SK-N-SH treated with all-trans-retinoic acid at 6 μM for 48 hours (cell line): ENCODE data around the gene NRGN.

Source experiments
- ATAC-seq: fragments of 200-7000 bp; cut with Tn5 transposase; 3 replicates; pipeline ENCODE4 v1.9.1; 2020; ENCODE audit warnings: mild to moderate bottlenecking, moderate library complexity
- ARNTL ChIP-seq: fragments of 450-650 bp; formaldehyde crosslinking; IDR thresholded peaks from 2 replicates; pipeline ENCODE4 v1.5.0; 2020; ENCODE audit warnings: low read depth, mild to moderate bottlenecking, moderate library complexity, borderline replicate concordance
- BACH2 ChIP-seq: fragments of 250-450 bp; sonication (Bioruptor Pico); IDR thresholded peaks from 2 replicates; pipeline ENCODE4 v1.9.0; 2021; ENCODE audit warnings: mild to moderate bottlenecking, borderline replicate concordance
- CSRNP3 ChIP-seq: fragments of 250-450 bp; sonication (Bioruptor Pico); IDR thresholded peaks from 2 replicates; pipeline ENCODE4 v1.5.1; 2021; ENCODE audit warnings: mild to moderate bottlenecking, moderate library complexity
- ESRRG ChIP-seq: fragments of 250-450 bp; sonication (Bioruptor Pico); IDR thresholded peaks from 2 replicates; pipeline ENCODE4 v1.6.1; 2021; ENCODE audit warnings: mild to moderate bottlenecking
- GLIS3 ChIP-seq: fragments of 250-450 bp; sonication (Bioruptor Pico); IDR thresholded peaks from 2 replicates; pipeline ENCODE4 v1.5.0; 2020; ENCODE audit warnings: mild to moderate bottlenecking, moderate library complexity
- ISL1 ChIP-seq: fragments of 250-450 bp; sonication (Bioruptor Pico); IDR thresholded peaks from 2 replicates; pipeline ENCODE4 v2.1.2; 2022; ENCODE audit warnings: mild to moderate bottlenecking, moderate library complexity
- OSR1 ChIP-seq: fragments of 250-450 bp; sonication (Bioruptor Pico); IDR thresholded peaks from 2 replicates; pipeline ENCODE4 v1.8.0; 2022; ENCODE audit warnings: moderate library complexity, mild to moderate bottlenecking, inconsistent platforms
- PATZ1 ChIP-seq: fragments of 250-450 bp; sonication (Bioruptor Pico); IDR thresholded peaks from 2 replicates; pipeline ENCODE4 v1.8.0; 2020; ENCODE audit warnings: mild to moderate bottlenecking, moderate library complexity, borderline replicate concordance
- POU6F1 ChIP-seq: fragments of 250-450 bp; sonication (Bioruptor Pico); IDR thresholded peaks from 2 replicates; pipeline ENCODE4 v1.8.0; 2021; ENCODE audit warnings: low read depth, mild to moderate bottlenecking, moderate library complexity, borderline replicate concordance
- PPARA ChIP-seq: fragments of 250-450 bp; sonication (Bioruptor Pico); IDR thresholded peaks from 2 replicates; pipeline ENCODE4 v1.5.0; 2020; ENCODE audit warnings: mild to moderate bottlenecking, borderline replicate concordance
- SNAI2 ChIP-seq: fragments of 250-450 bp; sonication (Bioruptor Pico); IDR thresholded peaks from 2 replicates; pipeline ENCODE4 v1.5.0; 2020; ENCODE audit warnings: mild to moderate bottlenecking, moderate library complexity
- TCF4 ChIP-seq: fragments of 250-450 bp; sonication (Bioruptor Pico); IDR thresholded peaks from 2 replicates; pipeline ENCODE4 v1.8.0; 2021; ENCODE audit warnings: mild to moderate bottlenecking, moderate library complexity, borderline replicate concordance
- TOX ChIP-seq: fragments of 250-450 bp; sonication (Bioruptor Pico); IDR thresholded peaks from 2 replicates; pipeline ENCODE4 v1.8.0; 2021; ENCODE audit warnings: mild to moderate bottlenecking, moderate library complexity, borderline replicate concordance
- TSHZ2 ChIP-seq: fragments of 250-450 bp; sonication (Bioruptor Pico); IDR thresholded peaks from 2 replicates; pipeline ENCODE4 v1.5.0; 2020; ENCODE audit warnings: mild to moderate bottlenecking, moderate library complexity
- ZC3H10 ChIP-seq: fragments of 250-450 bp; sonication (Bioruptor Pico); IDR thresholded peaks from 2 replicates; pipeline ENCODE4 v1.5.1; 2021; ENCODE audit warnings: mild to moderate bottlenecking, moderate library complexity
- ZFP3 ChIP-seq: fragments of 250-450 bp; sonication (Bioruptor Pico); IDR thresholded peaks from 2 replicates; pipeline ENCODE4 v1.5.0; 2020; ENCODE audit warnings: mild to moderate bottlenecking, moderate library complexity
- ZFP30 ChIP-seq: fragments of 450-650 bp; formaldehyde crosslinking; IDR thresholded peaks from 2 replicates; pipeline ENCODE4 v1.5.0; 2022; ENCODE audit warnings: mild to moderate bottlenecking, moderate library complexity
- ZNF565 ChIP-seq: fragments of 450-650 bp; formaldehyde crosslinking; conservative IDR thresholded peaks from 2 replicates; pipeline ENCODE4 v1.5.0; 2020; ENCODE audit warnings: low read depth, mild to moderate bottlenecking, moderate library complexity
- ZNF70 ChIP-seq: fragments of 450-650 bp; formaldehyde crosslinking; IDR thresholded peaks from 2 replicates; pipeline ENCODE4 v1.5.0; 2020; ENCODE audit warnings: mild to moderate bottlenecking, moderate library complexity
- ZNF8 ChIP-seq: fragments of 450-650 bp; formaldehyde crosslinking; IDR thresholded peaks from 2 replicates; pipeline ENCODE4 v1.5.0; 2020; ENCODE audit warnings: mild to moderate bottlenecking, moderate library complexity

The NRGN gene

GRCh38 chr11:124752471-124753102 is 12.8 kb downstream of the NRGN start (continued):
- no peak for TF ChIP-seq PATZ1 (CRISPR knock-in tag)
- TF ChIP-seq POU6F1 (CRISPR knock-in tag), result no peak

GRCh38 chr11:124753205-124753604 is 13.5 kb downstream of the NRGN start:
- no peak for TF ChIP-seq TSHZ2 (CRISPR knock-in tag)
- TF ChIP-seq ZFP3 (CRISPR knock-in tag), result no peak
- no peak for TF ChIP-seq TCF4
- no peak for TF ChIP-seq ESRRG (CRISPR knock-in tag)
- no peak for TF ChIP-seq CSRNP3 (CRISPR knock-in tag)
- TF ChIP-seq ZNF8 (CRISPR knock-in tag), result no peak
- no peak for TF ChIP-seq SNAI2 (CRISPR knock-in tag)
- no peak for TF ChIP-seq OSR1
- TF ChIP-seq ARNTL (CRISPR knock-in tag), result no peak
- no peak for TF ChIP-seq BACH2
- no peak for TF ChIP-seq ZFP30
- TF ChIP-seq POU6F1 (CRISPR knock-in tag), result no peak
- no peak for TF ChIP-seq TOX (CRISPR knock-in tag)
- no peak for TF ChIP-seq ISL1 (CRISPR knock-in tag)
- no peak for TF ChIP-seq ZNF70
- no peak for TF ChIP-seq GLIS3 (CRISPR knock-in tag)
- ATAC-seq, result no peak

- ATAC-seq, result no peak
- TF ChIP-seq TOX (CRISPR knock-in tag) (no peak), CSRNP3 (CRISPR knock-in tag) (no peak), ZNF565 (CRISPR knock-in tag) (no peak), ARNTL (CRISPR knock-in tag) (no peak), ZC3H10 (CRISPR knock-in tag) (no peak), ISL1 (CRISPR knock-in tag) (no peak), BACH2 (no peak), PPARA (CRISPR knock-in tag) (no peak), OSR1 (no peak), SNAI2 (CRISPR knock-in tag) (no peak), PATZ1 (CRISPR knock-in tag) (no peak)
These were observed 13.9 kb downstream of the NRGN start for GRCh38 chr11:124753624-124754023.
